GM12878 (cell line): ENCODE data around the gene PCAT6. TPM values are rescaled to one million over a fixed set of nuclear protein-coding genes. Genes with fewer than 3 reads are reported as not detected.

Experiments
- BCL11A ChIP-seq: IDR thresholded peaks from 2 replicates; pipeline ENCODE4 v1.6.1; 2011; ENCODE audit warnings: low read depth, low read length
- CHD1 ChIP-seq: IDR thresholded peaks from 2 replicates; pipeline ENCODE4 v1.6.1; 2012; ENCODE audit warnings: low read depth, low read length, improper control_type of control experiment
- ETV6 ChIP-seq, 2 experiments: fragments of 450-650 bp in 1 of 2; IDR thresholded peaks in 1 of 2; conservative IDR thresholded peaks in 1 of 2; 2 replicates each; pipeline ENCODE4 v1.6.1; 2014; ENCODE audit warnings: antibody characterized with exemption in 1 of 2, borderline replicate concordance in 1 of 2, low read depth in 1 of 2, mild to moderate bottlenecking in 1 of 2, moderate library complexity in 1 of 2
- HDGF ChIP-seq: fragments of 450-650 bp; IDR thresholded peaks from 2 replicates; pipeline ENCODE4 v1.6.1; 2016; ENCODE audit warnings: antibody characterized with exemption
- LARP7 ChIP-seq: fragments of 450-650 bp; IDR thresholded peaks from 2 replicates; pipeline ENCODE4 v1.6.1; 2017; ENCODE audit warnings: mild to moderate bottlenecking
- NFYB ChIP-seq: IDR thresholded peaks from 2 replicates; pipeline ENCODE4 v1.6.1; 2011; ENCODE audit warnings: low read depth, mild to moderate bottlenecking, low read length, improper control_type of control experiment, moderate library complexity; ENCODE audit not compliant: insufficient read depth
- PML ChIP-seq: IDR thresholded peaks from 2 replicates; pipeline ENCODE4 v1.6.1; 2012; ENCODE audit warnings: low read length, inconsistent platforms
- SMAD5 ChIP-seq: IDR thresholded peaks from 2 replicates; pipeline ENCODE4 v1.6.1; 2016; ENCODE audit warnings: antibody characterized with exemption, low read depth
- SMARCA5 ChIP-seq: fragments of 450-650 bp; IDR thresholded peaks from 2 replicates; pipeline ENCODE4 v1.6.1; 2017; ENCODE audit warnings: mild to moderate bottlenecking
- SUPT20H ChIP-seq: IDR thresholded peaks from 2 replicates; pipeline ENCODE4 v1.6.1; 2011; ENCODE audit warnings: low read depth, mild to moderate bottlenecking, low read length, moderate library complexity, borderline replicate concordance; ENCODE audit not compliant: control insufficient read depth
- TARDBP ChIP-seq: IDR thresholded peaks from 2 replicates; pipeline ENCODE4 v1.6.1; 2016; ENCODE audit warnings: borderline replicate concordance
- TCF12 ChIP-seq: IDR thresholded peaks from 2 replicates; pipeline ENCODE4 v1.6.1; 2011; ENCODE audit warnings: low read depth, mild to moderate bottlenecking, low read length
- USF1 ChIP-seq: IDR thresholded peaks from 2 replicates; pipeline ENCODE4 v1.6.1; 2011; ENCODE audit warnings: borderline replicate concordance, low read depth, mild to moderate bottlenecking, moderate library complexity, mixed read lengths, low read length; ENCODE audit not compliant: insufficient read depth; ENCODE audit errors: extremely low read length
- ZNF207 ChIP-seq: fragments of 450-650 bp; IDR thresholded peaks from 2 replicates; pipeline ENCODE4 v1.6.1; 2014; ENCODE audit warnings: antibody characterized with exemption, mild to moderate bottlenecking, borderline replicate concordance
- ZNF274 ChIP-seq: IDR thresholded peaks from one replicate; pipeline ENCODE4 v1.8.0; 2011; ENCODE audit not compliant: insufficient read length, insufficient read depth
- ZSCAN29 ChIP-seq: fragments of 450-650 bp; IDR thresholded peaks from 2 replicates; pipeline ENCODE4 v1.6.1; 2017; ENCODE audit warnings: mild to moderate bottlenecking, moderate library complexity
- polyA plus RNA-seq, 11 experiments: library from polyadenylated mRNA; depleted of rRNA in 4 of 11; unstranded in 6 of 11; stranded (reverse) in 5 of 11; fragments of >200 nt; fragmentation: Nextera tagmentation in 4 of 11; fragmentation: Illumina TruSeq in 1 of 11; extraction: Ambion mirVana in 4 of 11; extraction: Trizol in 1 of 11; gene quantifications; 1 replicate in 1 of 11; 2 replicates in 10 of 11; pipeline versions ENCODE4 v1.2.1 to v1.2.3, GENCODE V29; 2011 to 2016; ENCODE audit warnings: inconsistent platforms in 2 of 11, missing spikeins in 2 of 11, low read depth in 1 of 11
- total RNA-seq, 4 experiments: library from RNA; depleted of rRNA in 3 of 4; stranded (reverse); fragments of >200 nt in 3 of 4; fragmentation: Illumina TruSeq in 1 of 4; extraction: Trizol in 1 of 4; gene quantifications; 2 replicates each; pipeline versions ENCODE4 v1.2.1 to v1.2.3, GENCODE V29; 2013 to 2021
- TF ChIP-seq, protein P1 (sequence below): IDR thresholded peaks from 2 replicates; pipeline ENCODE4 v1.6.1; 2012; ENCODE audit warnings: mild to moderate bottlenecking, low read depth, low read length
- TF ChIP-seq, protein P2 (sequence below): IDR thresholded peaks from 2 replicates; pipeline ENCODE4 v1.6.1; 2012; ENCODE audit warnings: improper control_type of control experiment, low read depth, low read length; ENCODE audit not compliant: insufficient replicate concordance
- TF ChIP-seq, protein P3 (sequence below): fragments of 450-650 bp; IDR thresholded peaks from 2 replicates; pipeline ENCODE4 v1.6.1; 2017; ENCODE audit warnings: mild to moderate bottlenecking

The PCAT6 gene
- total and polyA plus RNA-seq, 10 of the 15 experiments (the other 5 are each of a cell fraction or from before 2014, with no cell fraction given), result 0.16 to 0.83 (median 0.48) TPM; not detected in 4

- TF ChIP-seq, protein P1, sequence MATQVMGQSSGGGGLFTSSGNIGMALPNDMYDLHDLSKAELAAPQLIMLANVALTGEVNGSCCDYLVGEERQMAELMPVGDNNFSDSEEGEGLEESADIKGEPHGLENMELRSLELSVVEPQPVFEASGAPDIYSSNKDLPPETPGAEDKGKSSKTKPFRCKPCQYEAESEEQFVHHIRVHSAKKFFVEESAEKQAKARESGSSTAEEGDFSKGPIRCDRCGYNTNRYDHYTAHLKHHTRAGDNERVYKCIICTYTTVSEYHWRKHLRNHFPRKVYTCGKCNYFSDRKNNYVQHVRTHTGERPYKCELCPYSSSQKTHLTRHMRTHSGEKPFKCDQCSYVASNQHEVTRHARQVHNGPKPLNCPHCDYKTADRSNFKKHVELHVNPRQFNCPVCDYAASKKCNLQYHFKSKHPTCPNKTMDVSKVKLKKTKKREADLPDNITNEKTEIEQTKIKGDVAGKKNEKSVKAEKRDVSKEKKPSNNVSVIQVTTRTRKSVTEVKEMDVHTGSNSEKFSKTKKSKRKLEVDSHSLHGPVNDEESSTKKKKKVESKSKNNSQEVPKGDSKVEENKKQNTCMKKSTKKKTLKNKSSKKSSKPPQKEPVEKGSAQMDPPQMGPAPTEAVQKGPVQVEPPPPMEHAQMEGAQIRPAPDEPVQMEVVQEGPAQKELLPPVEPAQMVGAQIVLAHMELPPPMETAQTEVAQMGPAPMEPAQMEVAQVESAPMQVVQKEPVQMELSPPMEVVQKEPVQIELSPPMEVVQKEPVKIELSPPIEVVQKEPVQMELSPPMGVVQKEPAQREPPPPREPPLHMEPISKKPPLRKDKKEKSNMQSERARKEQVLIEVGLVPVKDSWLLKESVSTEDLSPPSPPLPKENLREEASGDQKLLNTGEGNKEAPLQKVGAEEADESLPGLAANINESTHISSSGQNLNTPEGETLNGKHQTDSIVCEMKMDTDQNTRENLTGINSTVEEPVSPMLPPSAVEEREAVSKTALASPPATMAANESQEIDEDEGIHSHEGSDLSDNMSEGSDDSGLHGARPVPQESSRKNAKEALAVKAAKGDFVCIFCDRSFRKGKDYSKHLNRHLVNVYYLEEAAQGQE, result no peak
- TF ChIP-seq TCF12 (peak; percentile 15; the same call in 1 of the 2 replicates), BCL11A (no peak), ZNF274 (no peak), ZSCAN29 (no peak; the same call in 1 of the 2 replicates), SMAD5 (no peak), CHD1 (no peak), SMARCA5 (no peak; the same call in 1 of the 2 replicates), HDGF (no peak), SUPT20H (no peak), ZNF207 (peak; percentile 38; the same call in 1 of the 2 replicates), NFYB (peak; percentile 82), PML (peak; percentile 55; the same call in 1 of the 2 replicates), USF1 (peak; percentile 40), LARP7 (no peak), ETV6 (conservative IDR thresholded peaks at IDR 0.05 in 1 of 2, IDR thresholded peaks at IDR 0.05 in 1 of 2; ENCODE audit: borderline replicate concordance in 1 of 2, low read depth in 1 of 2) (no peak), TARDBP (no peak)
- TF ChIP-seq, protein P2, sequence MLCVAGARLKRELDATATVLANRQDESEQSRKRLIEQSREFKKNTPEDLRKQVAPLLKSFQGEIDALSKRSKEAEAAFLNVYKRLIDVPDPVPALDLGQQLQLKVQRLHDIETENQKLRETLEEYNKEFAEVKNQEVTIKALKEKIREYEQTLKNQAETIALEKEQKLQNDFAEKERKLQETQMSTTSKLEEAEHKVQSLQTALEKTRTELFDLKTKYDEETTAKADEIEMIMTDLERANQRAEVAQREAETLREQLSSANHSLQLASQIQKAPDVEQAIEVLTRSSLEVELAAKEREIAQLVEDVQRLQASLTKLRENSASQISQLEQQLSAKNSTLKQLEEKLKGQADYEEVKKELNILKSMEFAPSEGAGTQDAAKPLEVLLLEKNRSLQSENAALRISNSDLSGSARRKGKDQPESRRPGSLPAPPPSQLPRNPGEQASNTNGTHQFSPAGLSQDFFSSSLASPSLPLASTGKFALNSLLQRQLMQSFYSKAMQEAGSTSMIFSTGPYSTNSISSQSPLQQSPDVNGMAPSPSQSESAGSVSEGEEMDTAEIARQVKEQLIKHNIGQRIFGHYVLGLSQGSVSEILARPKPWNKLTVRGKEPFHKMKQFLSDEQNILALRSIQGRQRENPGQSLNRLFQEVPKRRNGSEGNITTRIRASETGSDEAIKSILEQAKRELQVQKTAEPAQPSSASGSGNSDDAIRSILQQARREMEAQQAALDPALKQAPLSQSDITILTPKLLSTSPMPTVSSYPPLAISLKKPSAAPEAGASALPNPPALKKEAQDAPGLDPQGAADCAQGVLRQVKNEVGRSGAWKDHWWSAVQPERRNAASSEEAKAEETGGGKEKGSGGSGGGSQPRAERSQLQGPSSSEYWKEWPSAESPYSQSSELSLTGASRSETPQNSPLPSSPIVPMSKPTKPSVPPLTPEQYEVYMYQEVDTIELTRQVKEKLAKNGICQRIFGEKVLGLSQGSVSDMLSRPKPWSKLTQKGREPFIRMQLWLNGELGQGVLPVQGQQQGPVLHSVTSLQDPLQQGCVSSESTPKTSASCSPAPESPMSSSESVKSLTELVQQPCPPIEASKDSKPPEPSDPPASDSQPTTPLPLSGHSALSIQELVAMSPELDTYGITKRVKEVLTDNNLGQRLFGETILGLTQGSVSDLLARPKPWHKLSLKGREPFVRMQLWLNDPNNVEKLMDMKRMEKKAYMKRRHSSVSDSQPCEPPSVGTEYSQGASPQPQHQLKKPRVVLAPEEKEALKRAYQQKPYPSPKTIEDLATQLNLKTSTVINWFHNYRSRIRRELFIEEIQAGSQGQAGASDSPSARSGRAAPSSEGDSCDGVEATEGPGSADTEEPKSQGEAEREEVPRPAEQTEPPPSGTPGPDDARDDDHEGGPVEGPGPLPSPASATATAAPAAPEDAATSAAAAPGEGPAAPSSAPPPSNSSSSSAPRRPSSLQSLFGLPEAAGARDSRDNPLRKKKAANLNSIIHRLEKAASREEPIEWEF, result peak; percentile 87
- TF ChIP-seq, protein P3, sequence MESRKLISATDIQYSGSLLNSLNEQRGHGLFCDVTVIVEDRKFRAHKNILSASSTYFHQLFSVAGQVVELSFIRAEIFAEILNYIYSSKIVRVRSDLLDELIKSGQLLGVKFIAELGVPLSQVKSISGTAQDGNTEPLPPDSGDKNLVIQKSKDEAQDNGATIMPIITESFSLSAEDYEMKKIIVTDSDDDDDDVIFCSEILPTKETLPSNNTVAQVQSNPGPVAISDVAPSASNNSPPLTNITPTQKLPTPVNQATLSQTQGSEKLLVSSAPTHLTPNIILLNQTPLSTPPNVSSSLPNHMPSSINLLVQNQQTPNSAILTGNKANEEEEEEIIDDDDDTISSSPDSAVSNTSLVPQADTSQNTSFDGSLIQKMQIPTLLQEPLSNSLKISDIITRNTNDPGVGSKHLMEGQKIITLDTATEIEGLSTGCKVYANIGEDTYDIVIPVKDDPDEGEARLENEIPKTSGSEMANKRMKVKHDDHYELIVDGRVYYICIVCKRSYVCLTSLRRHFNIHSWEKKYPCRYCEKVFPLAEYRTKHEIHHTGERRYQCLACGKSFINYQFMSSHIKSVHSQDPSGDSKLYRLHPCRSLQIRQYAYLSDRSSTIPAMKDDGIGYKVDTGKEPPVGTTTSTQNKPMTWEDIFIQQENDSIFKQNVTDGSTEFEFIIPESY, result no peak
These were observed at the start of gene PCAT6 (continued) for GRCh38 chr1:202810615-202811295.
